Spleen (tissue), 7 donors: ENCODE results near the gene PIP4K2B.

Experiments used
- CTCF ChIP-seq, 11 experiments: fragments of 200-600 bp in 7 of 11; fragments of 450-650 bp in 4 of 11; sonication (generic) in 4 of 11; IDR thresholded peaks in 8 of 11; conservative IDR thresholded peaks in 3 of 11; 1 replicate in 7 of 11; 2 replicates in 4 of 11; pipeline versions ENCODE4 v1.4.0 to v1.8.0; 2016 to 2021; ENCODE audit warnings: antibody characterized with exemption in 11 of 11, inconsistent platforms in 4 of 11, mild to moderate bottlenecking in 1 of 11
- POLR2A ChIP-seq, 3 donors: fragments of 450-650 bp; IDR thresholded peaks; one replicate each; pipeline ENCODE4 v1.5.1; 2017; ENCODE audit warnings: antibody characterized with exemption in 3 of 3, mild to moderate bottlenecking in 1 of 3
- donor health status: DM: no; HTN: no; CAD: no; lungs with moderate emphysema.
- donor health status: DM: no; HTN: no; CAD: no.
- donor health status: DM: no; HTN: no; CAD: no.

- TF ChIP-seq POLR2A (IDR thresholded peaks at IDR 0.05) (no peak), CTCF (IDR thresholded peaks at IDR 0.05 in 8 of 11, conservative IDR thresholded peaks at IDR 0.05 in 3 of 11) (no peak)
These were observed 2.8 kb downstream of the PIP4K2B start for GRCh38 chr17:38796451-38797157.
